Measurements from ENCODE around the gene MMP24OS. TPM values are rescaled to one million over a fixed set of nuclear protein-coding genes. Genes with fewer than 3 reads are reported as not detected.

The MMP24OS gene
- total and polyA plus RNA-seq, 7 donors, result 23.2 to 115 (median 39.8) TPM

- 75 to 90% methylated on average over 12 of the region's 12 CpGs for WGBS, 2 donors
- Histone ChIP-seq H3K9me3 (no peaks in the 10 kb centered on the region), H3K27ac (no peak overlapping the region), H3K4me3 (no peak overlapping the region), H3K4me1 (peaks cover 0 to 23% (median 21%) of the 10 kb centered on the region in 4 donors), H3K36me3 (no peaks in the 10 kb centered on the region), H3K27me3 (no peaks in the 10 kb centered on the region)
- DNase-seq, result no peak
- no peak for TF ChIP-seq POLR2A (IDR thresholded peaks at IDR 0.05)
- no peak for TF ChIP-seq POLR2AphosphoS5 (IDR thresholded peaks at IDR 0.05)
- TF ChIP-seq, protein P1, sequence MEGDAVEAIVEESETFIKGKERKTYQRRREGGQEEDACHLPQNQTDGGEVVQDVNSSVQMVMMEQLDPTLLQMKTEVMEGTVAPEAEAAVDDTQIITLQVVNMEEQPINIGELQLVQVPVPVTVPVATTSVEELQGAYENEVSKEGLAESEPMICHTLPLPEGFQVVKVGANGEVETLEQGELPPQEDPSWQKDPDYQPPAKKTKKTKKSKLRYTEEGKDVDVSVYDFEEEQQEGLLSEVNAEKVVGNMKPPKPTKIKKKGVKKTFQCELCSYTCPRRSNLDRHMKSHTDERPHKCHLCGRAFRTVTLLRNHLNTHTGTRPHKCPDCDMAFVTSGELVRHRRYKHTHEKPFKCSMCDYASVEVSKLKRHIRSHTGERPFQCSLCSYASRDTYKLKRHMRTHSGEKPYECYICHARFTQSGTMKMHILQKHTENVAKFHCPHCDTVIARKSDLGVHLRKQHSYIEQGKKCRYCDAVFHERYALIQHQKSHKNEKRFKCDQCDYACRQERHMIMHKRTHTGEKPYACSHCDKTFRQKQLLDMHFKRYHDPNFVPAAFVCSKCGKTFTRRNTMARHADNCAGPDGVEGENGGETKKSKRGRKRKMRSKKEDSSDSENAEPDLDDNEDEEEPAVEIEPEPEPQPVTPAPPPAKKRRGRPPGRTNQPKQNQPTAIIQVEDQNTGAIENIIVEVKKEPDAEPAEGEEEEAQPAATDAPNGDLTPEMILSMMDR (IDR thresholded peaks at IDR 0.05), result no peak
- TF ChIP-seq EP300 (IDR thresholded peaks at IDR 0.05), result no peak
- intact Hi-C loops (cut with DNase I), result no loop called here
Observed at GRCh38 chr20:35286077-35286898, 8.4 kb upstream of the MMP24OS start.

- WGBS, 2 donors, result 34 to 69% methylated on average over 5 of the region's 5 CpGs
- no peak overlapping the region for H3K4me3 ChIP-seq
- H3K4me1 ChIP-seq, result peaks cover 0 to 23% (median 21%) of the 10 kb centered on the region in 4 donors
- H3K36me3 ChIP-seq, result peaks cover 0 to 2% (median 0%) of the 10 kb centered on the region in 4 donors
- DNase-seq, result no peak
- no peaks in the 10 kb centered on the region for H3K9me3 ChIP-seq
- no peaks in the 10 kb centered on the region for H3K27me3 ChIP-seq
- TF ChIP-seq POLR2AphosphoS5 (IDR thresholded peaks at IDR 0.05) (no peak), POLR2A (IDR thresholded peaks at IDR 0.05) (no peak), EP300 (IDR thresholded peaks at IDR 0.05) (no peak)
- TF ChIP-seq, protein P1 (IDR thresholded peaks at IDR 0.05), result no peak
- no peak overlapping the region for H3K27ac ChIP-seq
- intact Hi-C loops (cut with DNase I), result no loop called here
Observed at GRCh38 chr20:35285806-35286076, 7.8 kb upstream of the MMP24OS start.

DNA sequence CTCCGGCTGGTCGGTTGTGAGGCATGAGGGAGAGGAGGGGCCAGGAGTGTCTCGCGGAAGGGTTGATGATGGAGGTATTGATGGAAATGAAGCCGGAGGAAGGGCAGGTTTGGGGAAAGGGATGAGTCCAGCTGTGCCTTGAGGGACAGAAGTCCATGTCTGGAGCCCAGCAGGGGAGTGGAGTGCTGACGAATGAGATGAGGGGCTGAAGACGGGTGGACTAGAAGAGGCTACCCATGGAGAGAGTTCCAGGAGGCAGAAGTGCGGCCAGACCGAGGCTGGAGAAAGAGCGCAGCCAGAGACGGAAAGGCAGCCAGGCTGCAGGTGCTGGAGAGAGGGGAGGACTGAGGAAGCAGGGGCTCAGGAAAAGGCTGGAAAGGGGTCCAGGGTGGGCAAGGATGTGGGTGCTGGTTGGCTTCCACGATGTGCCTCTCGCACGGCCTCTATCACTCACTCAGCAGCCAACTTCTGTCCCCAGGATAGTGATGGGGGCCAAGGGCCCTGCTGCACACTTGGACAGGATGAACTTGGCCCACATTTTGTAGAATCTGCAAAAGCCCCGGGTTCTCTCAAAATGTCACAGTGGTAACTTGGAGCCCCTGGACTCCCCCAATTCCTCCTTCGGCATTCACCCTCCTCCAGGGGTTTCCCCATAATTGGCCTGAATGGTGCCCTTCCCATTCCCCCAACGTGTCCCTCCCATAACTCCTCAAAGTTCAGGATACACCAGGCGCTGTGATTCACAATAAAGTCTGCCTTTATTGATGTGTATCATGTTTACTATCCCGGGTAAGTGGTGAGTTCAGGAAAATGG, 7.3 kb upstream of the MMP24OS start:
- Histone ChIP-seq H3K27me3 (no peaks in the 10 kb centered on the region), H3K27ac (peak overlapping the region; percentile 80 to 86 (median 82)), H3K9me3 (no peaks in the 10 kb centered on the region), H3K36me3 (peaks cover 3 to 7% (median 4%) of the 10 kb centered on the region in 4 donors), H3K4me3 (peak overlapping the region; percentile 70 to 91 (median 74)), H3K4me1 (peaks cover 0 to 23% (median 21%) of the 10 kb centered on the region in 4 donors)
- TF ChIP-seq, protein P1 (IDR thresholded peaks at IDR 0.05), result no peak
- TF ChIP-seq POLR2AphosphoS5 (IDR thresholded peaks at IDR 0.05) (no peak), EP300 (IDR thresholded peaks at IDR 0.05) (no peak), POLR2A (IDR thresholded peaks at IDR 0.05) (no peak)
- WGBS, 2 donors, result 45 to 56% methylated on average over 19 of the region's 19 CpGs
- intact Hi-C loops (cut with DNase I), result no loop called here
- no peak for DNase-seq

DNA sequence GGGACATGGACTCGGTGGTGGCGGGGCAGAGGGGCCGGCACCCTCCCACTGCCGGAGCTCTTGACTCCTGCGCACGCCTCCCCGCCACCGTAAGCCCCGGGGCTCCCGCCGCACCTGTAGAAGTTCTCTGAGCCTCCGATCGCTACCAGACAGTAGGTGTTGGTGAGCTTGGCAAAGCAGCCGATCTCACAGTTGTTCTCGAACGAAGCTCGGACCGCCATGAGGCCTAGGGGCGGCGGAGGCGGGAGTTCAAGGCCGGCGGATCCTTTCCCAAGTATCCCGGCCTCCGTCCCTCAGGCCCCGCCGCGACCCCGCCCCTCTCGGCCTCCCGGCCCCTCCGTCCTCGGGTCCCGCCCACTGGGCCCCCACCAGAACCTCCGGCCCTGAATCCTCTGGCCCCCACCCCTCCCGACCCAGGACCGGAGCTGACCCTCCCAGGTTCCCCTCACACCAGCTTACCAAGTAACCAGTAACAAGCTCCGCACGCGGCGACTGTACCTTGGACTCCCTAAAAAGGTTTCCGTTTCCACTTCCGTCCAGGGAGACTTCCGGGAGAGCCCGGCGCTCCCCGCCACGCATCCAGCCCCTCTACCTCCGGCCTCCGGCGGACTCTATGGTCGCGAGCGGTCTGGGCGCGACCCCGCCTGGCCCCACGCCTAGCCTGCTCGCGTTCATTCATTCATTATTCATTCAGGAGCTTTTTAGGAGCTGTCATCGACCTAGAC, 6.5 kb upstream of the MMP24OS start, which contains the start of gene EIF6:
TSS of gene EIF6 (minus strand) at position 506 of the 725 bp plus-strand sequence. CDS start at position 221, 285 bp downstream.
- peaks cover 10 to 15% (median 12%) of the 10 kb centered on the region in 4 donors for H3K36me3 ChIP-seq
- peak within 1 kb of the TSS; percentile 80 to 86 (median 82) for H3K27ac ChIP-seq
- no peaks in the 10 kb centered on the region for H3K9me3 ChIP-seq
- TF ChIP-seq EP300 (IDR thresholded peaks at IDR 0.05) (no peak), POLR2AphosphoS5 (IDR thresholded peaks at IDR 0.05) (peak; percentile 23 to 62 (median 40)), POLR2A (IDR thresholded peaks at IDR 0.05) (peak in 1 of 2 donors; percentile 31)
- intact Hi-C loops (cut with DNase I), result no loop called here
- H3K4me1 ChIP-seq, result peaks cover 0 to 23% (median 21%) of the 10 kb centered on the region in 4 donors
- WGBS, 2 donors, result 0 to 1% methylated on average over 61 of the region's 61 CpGs
- no peaks in the 10 kb centered on the region for H3K27me3 ChIP-seq
- DNase-seq, result peak; percentile 89
- peak within 1 kb of the TSS; percentile 70 to 91 (median 74) for H3K4me3 ChIP-seq

All from sigmoid colon (tissue), 7 donors.